ENCODE results near the gene SCTR. TPM values are rescaled to one million over a fixed set of nuclear protein-coding genes. Genes with fewer than 3 reads are reported as not detected.

SCTR gene
- total RNA-seq, 1 donor from 2014 or later, result 33.1 TPM

GRCh38 chr2:119525614-119526013 lies 1.3 kb upstream of the SCTR start:
- no peaks in the 10 kb centered on the region for H3K36me3 Mint-ChIP-seq (ENCODE audit: insufficient read depth)
- H3K4me3 Mint-ChIP-seq (ENCODE audit: low read depth), result peak overlapping the region; percentile 60
- H3K9me3 Mint-ChIP-seq (ENCODE audit: low read depth), result no peaks in the 10 kb centered on the region
- no peak overlapping the region for H3K27ac Mint-ChIP-seq
- H3K4me1 Mint-ChIP-seq (ENCODE audit: low read depth), result peaks cover 20% of the 10 kb centered on the region
- TF ChIP-seq, protein P1, sequence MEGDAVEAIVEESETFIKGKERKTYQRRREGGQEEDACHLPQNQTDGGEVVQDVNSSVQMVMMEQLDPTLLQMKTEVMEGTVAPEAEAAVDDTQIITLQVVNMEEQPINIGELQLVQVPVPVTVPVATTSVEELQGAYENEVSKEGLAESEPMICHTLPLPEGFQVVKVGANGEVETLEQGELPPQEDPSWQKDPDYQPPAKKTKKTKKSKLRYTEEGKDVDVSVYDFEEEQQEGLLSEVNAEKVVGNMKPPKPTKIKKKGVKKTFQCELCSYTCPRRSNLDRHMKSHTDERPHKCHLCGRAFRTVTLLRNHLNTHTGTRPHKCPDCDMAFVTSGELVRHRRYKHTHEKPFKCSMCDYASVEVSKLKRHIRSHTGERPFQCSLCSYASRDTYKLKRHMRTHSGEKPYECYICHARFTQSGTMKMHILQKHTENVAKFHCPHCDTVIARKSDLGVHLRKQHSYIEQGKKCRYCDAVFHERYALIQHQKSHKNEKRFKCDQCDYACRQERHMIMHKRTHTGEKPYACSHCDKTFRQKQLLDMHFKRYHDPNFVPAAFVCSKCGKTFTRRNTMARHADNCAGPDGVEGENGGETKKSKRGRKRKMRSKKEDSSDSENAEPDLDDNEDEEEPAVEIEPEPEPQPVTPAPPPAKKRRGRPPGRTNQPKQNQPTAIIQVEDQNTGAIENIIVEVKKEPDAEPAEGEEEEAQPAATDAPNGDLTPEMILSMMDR (IDR thresholded peaks at IDR 0.05; ENCODE audit: unreplicated experiment), result no peak
- DNase-seq (ENCODE audit: low spot score, unreplicated experiment), result no peak
- peaks cover 70% of the 10 kb centered on the region for H3K27me3 Mint-ChIP-seq

GRCh38 chr2:119523383-119523951 lies 816 bp downstream of the SCTR start:
- H3K4me1 Mint-ChIP-seq (ENCODE audit: low read depth), result peaks cover 20% of the 10 kb centered on the region
- peak overlapping the region; percentile 46 for H3K27ac Mint-ChIP-seq
- H3K9me3 Mint-ChIP-seq (ENCODE audit: low read depth), result no peaks in the 10 kb centered on the region
- TF ChIP-seq, protein P1 (IDR thresholded peaks at IDR 0.05; ENCODE audit: unreplicated experiment), result no peak
- DNase-seq (ENCODE audit: low spot score, unreplicated experiment), result no peak
- H3K4me3 Mint-ChIP-seq (ENCODE audit: low read depth), result peak overlapping the region; percentile 79
- H3K36me3 Mint-ChIP-seq (ENCODE audit: insufficient read depth), result peaks cover 5% of the 10 kb centered on the region
- peaks cover 71% of the 10 kb centered on the region for H3K27me3 Mint-ChIP-seq

DNA sequence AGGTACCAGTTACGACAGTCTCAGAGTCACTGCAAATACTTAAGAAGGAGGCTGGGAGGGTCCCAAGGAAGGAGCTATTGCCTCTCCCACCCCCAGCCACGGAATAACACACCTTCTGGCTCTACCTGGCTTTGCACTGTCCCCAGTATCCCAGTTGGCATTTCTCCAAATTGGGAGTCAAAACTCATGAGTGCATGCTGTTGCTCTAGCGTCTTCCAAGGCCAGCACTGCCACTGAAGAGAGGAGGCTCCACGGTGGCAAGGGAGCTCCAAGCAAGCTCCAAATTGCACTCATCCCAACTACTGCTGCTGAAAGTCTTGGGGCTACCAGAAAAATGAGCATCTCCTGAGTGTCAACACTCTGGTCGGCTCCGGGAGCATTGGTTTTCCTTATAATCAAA lies 1.6 kb downstream of the SCTR start:
- TF ChIP-seq, protein P1 (IDR thresholded peaks at IDR 0.05; ENCODE audit: unreplicated experiment), result no peak
- H3K27ac Mint-ChIP-seq, result no peak overlapping the region
- no peaks in the 10 kb centered on the region for H3K9me3 Mint-ChIP-seq (ENCODE audit: low read depth)
- H3K36me3 Mint-ChIP-seq (ENCODE audit: insufficient read depth), result peaks cover 10% of the 10 kb centered on the region
- no peak for DNase-seq (ENCODE audit: low spot score, unreplicated experiment)
- H3K27me3 Mint-ChIP-seq, result peaks cover 65% of the 10 kb centered on the region
- H3K4me3 Mint-ChIP-seq (ENCODE audit: low read depth), result peak overlapping the region; percentile 79
- H3K4me1 Mint-ChIP-seq (ENCODE audit: low read depth), result peaks cover 16% of the 10 kb centered on the region

DNA sequence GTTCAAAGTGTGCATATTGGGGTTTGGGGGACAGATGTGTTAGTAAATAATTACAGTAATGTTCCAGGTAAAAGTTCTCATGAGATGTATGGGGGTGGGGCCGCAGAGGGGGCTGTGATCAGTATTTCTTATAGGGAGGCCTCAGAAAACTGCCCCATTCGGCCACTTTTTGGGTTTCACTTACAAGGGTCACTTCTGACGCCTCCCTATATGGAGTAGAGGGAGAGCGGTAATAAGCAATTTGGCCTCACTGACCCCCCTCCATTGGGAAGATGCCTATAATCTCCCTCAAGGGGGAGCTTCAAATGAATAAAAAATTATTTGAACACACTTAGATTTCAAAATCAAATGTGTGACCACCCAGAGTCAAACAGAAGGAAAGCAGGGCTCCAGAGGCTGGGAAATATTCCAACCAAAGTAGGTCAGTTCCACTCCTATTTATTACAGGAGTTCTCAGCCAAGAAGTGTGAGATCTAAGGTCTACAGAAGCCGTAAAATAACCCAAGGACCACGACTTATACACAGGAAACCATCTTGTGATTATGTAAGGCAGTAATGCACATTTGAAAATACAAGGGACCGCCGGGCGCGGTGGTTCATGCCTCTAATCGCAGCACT lies 2.7 kb downstream of the SCTR start:
- Mint-ChIP-seq H3K36me3 (ENCODE audit: insufficient read depth) (peaks cover 13% of the 10 kb centered on the region), H3K4me1 (ENCODE audit: low read depth) (peaks cover 12% of the 10 kb centered on the region), H3K27me3 (peaks cover 57% of the 10 kb centered on the region), H3K4me3 (ENCODE audit: low read depth) (no peak overlapping the region), H3K27ac (no peak overlapping the region), H3K9me3 (ENCODE audit: low read depth) (no peaks in the 10 kb centered on the region)
- no peak for DNase-seq (ENCODE audit: low spot score, unreplicated experiment)
- TF ChIP-seq, protein P1 (IDR thresholded peaks at IDR 0.05; ENCODE audit: unreplicated experiment), result no peak

DNA sequence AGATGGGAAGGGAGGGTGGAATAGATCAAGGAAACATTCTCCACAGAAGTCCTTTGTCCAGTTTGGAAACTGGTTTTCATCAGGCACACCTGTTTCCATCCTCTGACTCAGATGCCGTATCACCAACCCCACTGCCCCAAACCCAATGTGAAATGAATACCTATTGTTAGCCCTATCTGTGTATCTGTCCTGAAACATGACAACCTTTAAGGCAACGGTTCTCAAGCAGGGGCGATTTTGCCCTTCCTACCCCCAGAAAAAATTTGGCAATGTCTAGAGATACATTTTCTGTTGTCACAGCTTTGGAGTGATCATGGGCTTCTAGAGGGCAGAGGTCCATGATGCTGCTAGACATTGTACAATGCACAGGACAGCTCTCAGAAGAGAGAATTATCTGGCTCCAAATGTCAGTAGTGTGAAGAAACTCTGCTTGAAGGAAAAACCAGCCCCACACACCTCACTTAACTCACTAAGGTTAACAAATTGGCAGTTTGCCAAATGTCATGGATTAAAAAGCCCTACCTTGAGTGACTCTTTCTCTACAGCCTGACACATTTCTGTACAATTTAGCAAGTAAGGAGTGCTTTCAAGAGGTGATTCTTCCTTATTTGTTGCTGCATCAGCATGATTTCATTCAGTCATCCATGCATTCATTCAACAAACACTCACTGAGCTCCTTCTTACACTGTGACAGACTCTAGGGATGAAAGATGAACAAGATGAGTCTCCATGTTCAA lies 3.4 kb downstream of the SCTR start:
- Mint-ChIP-seq H3K27ac (no peak overlapping the region), H3K4me1 (ENCODE audit: low read depth) (peaks cover 12% of the 10 kb centered on the region), H3K36me3 (ENCODE audit: insufficient read depth) (peaks cover 18% of the 10 kb centered on the region), H3K9me3 (ENCODE audit: low read depth) (peaks cover 4% of the 10 kb centered on the region), H3K4me3 (ENCODE audit: low read depth) (no peak overlapping the region), H3K27me3 (peaks cover 52% of the 10 kb centered on the region)
- TF ChIP-seq, protein P1 (IDR thresholded peaks at IDR 0.05; ENCODE audit: unreplicated experiment), result no peak
- no peak for DNase-seq (ENCODE audit: low spot score, unreplicated experiment)

All from progenitor cell of endocrine pancreas (in vitro differentiated cells).